ENCODE data around the gene ZEB1.
A peak's percentile ranks its signal among the peaks of the same experiment; 100 is the strongest.
"Not testable (repeated sequence)": the region's sequence is repeated elsewhere in the genome, so short reads cannot be mapped to it uniquely, and the experiment has no call there.

ZEB1 gene

DNA sequence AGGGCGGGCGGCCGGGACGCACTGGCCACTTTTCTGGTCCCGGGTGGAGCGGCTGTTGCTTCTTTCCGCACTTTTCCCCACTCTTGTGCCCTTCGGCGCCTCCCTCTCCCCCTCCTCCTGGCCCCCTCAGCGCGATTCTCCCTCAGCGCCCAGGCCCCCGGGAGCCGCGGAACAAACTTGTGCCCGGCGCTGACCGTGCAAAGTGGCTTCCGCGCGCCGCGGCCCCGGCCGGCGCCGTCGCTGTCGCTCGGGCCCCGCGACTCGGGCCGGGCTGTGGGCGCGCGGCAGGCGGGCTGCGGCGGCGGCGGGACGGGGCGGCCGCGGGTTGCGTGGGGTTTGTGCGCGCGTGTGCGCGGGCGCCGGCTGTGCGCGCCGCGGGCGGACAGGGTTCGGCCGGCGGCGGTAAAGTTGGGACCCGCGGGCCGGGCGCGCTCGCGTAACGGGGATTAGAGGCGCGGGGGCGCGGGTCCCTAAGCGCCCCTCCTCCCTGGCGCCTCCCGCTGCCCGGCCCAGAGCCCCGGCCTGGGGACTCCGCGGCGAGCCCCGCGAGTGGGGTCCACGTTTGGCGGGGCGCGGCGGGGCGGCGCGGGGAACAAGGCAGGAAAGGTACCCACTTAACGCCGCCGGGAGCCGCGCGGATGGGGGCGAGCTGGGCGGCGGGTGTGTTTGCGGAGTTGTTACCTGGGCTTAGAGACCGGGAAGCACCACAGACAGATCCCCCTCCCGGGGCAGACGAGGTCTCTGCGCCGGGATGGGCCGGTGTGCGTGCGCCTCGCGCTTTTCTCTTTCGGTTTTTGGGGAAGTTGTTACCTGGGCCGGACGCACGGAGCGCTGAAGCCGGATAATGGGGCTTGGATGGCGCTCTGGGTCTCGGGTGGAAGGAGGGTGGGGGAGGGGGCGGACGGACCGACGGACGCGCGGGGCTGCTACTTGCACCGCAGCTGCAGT, 860 bp downstream of the ZEB1 start:
- DNase-seq (ENCODE audit: low spot score): peak; percentile 42

DNA sequence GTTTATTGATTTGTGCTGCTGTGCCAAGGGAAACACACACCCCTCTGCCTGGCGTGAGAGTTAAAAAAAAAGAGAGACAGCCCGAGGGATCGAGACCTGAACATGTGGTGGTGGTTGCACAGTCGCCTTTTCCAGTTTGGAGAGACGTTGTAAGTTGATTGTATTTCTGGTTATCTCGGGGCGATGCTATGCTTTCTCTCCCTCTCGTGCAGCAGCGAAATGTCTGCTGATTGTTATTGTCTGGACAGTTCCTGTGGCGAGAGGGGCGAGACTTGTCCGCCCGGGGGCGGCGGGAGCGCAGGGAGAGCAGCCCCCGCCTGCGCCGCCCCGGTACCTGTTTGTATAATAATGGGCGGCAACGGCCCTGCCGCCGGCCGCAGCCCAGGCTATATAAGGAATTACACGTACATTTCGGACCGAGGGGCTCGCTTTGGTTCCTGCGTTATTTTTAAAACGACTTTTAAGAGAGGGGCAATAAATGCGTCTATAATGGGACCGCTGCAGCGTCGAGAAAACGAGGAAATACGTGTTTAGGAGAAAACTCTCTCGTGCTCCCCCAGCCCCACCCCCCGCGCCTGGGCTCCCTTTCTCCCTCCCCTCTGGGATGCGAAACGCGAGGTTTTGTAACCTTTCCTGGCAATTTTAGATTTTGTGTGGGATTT, 1.7 kb downstream of the ZEB1 start:
- DNase-seq (ENCODE audit: low spot score): no peak

DNA sequence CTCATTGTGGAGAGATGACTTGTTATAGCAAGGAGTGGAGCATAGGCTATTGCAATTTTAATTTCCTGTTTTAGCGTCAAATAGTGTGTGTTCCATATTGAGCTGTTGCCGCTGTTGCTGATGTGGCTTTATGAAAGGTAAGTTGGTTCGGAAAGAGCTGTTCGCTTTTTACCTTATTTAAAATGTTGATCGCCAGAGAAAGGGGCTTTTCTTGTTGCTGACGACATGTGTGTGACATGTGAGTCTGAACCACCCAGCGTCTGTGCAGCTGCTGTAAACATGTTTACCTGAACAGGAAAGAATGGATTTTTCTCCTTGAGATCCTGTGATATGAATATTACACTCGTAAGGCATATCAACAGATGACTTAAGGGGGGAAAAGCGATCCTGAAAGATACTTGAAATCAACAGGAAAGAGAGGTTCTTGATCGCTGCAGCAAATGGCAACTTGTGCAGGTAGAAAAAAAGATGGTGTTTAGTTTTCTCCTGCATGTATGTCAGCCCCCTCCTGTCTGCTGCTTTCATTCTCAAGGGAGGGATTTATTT, 2.5 kb downstream of the ZEB1 start:
- DNase-seq (ENCODE audit: low spot score): peak; percentile 35

DNA sequence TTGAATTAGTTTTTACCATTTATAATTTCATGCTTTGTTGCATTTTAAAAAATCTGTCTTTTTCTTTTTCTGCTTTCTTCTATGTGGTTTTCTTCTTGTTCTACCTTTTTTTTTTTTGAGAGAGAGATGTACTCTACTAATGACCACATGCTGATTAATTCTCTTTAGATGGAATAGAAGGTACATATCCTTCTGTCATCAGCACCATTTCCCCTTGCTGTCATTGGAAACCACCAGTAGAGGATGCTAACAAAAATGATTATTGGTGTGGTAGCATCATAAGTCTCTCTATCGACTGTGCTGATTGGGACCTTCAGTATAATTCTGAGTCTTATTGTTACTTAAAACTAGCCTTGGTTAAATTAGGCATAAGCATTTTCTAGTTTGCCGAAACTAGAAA, 3.6 kb downstream of the ZEB1 start:
- peak; percentile 38 for DNase-seq (ENCODE audit: low spot score)

DNA sequence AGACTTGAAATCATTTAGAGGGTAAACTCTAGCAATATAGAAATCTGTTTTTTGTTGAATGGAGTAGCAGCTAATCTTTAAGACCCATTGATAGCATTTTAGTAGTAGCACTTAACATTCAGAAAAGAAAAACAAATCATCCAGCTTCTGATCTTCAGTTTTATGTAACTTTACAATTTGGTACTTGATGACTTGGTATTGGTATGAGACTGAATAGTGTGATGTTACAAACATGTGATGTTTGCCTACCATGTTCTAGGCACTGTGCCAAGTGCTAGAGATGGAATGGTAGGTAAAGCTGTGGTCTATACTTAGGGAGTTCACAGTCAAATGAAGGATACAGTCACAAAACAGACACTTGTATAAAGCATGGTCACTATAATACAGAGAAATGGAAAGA, 21.3 kb downstream of the ZEB1 start:
- DNase-seq (ENCODE audit: low spot score): no peak

DNA sequence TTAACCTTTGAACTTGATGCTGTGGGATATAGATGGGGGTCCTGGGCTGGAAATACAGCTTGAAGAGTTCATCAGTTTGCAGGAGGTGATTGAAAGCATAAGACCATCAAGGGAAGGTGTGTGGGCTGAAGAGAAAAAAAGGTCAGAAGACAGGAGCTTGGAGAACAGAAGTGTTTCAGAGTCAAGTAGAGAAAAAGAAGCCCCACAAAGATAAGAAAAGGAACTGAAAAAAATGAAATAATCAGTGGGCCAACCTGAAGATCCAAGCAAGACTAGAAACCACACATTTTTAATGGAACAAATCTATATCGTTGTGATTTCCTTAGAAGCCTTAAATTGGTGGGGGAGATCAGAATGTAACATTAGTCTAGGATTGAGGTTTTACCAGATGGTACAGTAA, 22.5 kb downstream of the ZEB1 start:
- DNase-seq (ENCODE audit: low spot score): no peak

DNA sequence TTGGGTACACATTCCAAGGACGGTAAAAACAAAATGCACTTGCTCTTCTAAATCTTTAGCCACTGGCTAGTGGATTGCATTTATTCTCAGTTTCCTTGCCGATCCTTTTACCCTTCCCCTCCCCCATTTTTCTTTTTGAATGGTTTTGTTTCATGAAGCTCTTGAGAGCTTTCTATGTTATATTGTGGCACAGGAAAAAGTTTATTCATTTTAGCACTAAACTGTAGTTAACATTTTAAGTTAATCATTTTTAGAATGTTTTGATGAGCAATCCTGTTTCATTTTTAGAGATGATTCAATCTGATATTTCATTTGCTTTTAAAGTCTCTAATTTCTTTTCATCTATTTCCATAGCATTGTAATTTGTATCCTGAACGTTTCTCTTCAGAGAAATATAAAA, 24.0 kb downstream of the ZEB1 start:
- no peak for DNase-seq (ENCODE audit: low spot score)

DNA sequence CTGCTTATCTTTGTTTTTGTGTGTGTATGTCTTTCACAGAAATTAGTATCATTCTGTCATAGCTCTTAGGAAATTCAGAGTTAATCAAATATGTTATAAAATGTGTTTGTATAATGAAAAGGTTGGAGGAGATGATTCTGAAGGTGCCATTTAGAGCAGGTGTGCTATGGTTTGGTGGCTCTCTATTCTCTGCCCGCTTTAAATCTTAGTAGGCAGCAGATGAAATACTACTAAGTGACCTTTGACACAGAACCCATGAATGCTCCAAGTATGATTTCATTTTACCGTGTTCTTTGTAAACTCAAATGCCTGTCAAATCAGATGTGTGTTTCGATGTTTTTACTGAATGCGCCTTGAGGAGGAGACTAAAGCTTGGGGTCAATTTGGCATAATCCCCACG, 24.5 kb downstream of the ZEB1 start:
- no peak for DNase-seq (ENCODE audit: low spot score)

DNA sequence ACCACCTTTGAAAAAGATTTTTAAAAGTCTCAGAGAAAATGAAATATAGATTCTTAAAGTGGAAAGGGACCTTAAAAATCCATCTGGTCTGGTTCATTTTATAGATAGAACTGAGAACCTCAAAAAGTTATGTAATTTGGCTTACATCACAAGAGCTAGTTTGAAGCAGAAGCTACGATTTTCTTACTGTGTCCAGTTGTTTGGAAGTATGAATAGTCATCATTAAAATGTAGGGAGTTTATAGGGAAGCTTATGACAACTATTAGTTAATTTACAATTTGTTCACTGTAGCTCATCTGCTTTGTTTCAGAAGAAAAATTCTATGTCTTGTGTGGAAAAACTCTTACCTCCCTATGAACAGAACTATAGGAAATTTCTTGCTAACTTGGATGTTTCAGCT, 26.9 kb downstream of the ZEB1 start:
- no peak for DNase-seq (ENCODE audit: low spot score)

DNA sequence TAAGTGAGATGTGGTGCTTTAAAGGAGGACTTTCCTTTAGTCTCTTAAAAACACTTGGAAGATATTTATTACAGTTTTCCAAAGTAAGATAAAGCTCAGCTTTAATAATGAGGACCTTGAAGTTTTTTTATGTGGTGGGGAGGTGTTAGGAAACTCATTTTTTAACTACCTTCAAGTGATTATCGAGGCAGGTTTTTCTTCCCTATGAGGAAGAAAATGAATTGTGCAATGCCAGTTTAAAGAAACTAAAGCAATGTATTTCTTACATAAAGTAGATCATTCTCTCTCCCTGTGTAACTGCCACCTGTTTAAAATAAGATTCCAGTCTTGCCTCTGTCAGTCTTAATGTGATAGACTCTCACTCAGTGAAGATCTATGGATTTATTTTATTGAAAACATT, 27.9 kb downstream of the ZEB1 start:
- no peak for DNase-seq (ENCODE audit: low spot score)

DNA sequence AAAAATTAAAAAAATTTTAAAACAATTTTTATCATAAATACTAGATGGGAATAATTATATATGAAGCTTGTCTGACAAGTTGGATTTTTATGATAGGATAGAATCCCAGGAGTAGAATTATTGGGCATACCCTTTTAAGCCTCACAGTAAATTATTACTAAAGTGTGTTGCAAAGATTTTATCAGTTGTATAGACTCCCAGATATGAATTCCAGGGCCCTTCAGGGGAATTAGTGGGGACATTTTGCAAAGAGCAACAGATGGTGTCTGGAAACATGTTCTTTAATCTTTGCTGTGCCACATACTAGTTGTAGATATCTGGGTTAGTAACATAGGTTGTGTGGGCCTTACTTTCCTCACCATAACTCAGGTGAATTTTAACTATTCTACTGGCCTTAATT, 28.7 kb downstream of the ZEB1 start:
- DNase-seq (ENCODE audit: low spot score): no peak

DNA sequence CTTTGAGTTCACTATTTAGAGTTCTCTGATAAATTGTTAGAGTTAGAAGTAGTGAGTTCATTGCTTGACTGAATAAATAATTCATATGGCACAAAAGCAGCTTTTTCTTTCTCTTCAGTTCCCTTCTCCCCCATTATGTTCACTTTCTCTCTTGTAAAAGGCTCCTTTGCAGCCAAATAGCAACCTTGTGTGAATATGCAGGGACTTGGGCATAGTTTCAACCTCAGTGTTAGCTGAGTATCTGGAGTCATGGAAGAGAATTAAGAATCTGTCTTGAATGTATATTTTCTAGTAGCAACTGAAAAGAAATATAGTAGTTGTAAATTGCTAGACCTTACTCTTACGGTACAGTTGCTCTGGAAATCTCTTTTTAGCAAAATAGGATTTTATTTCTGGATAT, 31.9 kb downstream of the ZEB1 start:
- no peak for DNase-seq (ENCODE audit: low spot score)

DNA sequence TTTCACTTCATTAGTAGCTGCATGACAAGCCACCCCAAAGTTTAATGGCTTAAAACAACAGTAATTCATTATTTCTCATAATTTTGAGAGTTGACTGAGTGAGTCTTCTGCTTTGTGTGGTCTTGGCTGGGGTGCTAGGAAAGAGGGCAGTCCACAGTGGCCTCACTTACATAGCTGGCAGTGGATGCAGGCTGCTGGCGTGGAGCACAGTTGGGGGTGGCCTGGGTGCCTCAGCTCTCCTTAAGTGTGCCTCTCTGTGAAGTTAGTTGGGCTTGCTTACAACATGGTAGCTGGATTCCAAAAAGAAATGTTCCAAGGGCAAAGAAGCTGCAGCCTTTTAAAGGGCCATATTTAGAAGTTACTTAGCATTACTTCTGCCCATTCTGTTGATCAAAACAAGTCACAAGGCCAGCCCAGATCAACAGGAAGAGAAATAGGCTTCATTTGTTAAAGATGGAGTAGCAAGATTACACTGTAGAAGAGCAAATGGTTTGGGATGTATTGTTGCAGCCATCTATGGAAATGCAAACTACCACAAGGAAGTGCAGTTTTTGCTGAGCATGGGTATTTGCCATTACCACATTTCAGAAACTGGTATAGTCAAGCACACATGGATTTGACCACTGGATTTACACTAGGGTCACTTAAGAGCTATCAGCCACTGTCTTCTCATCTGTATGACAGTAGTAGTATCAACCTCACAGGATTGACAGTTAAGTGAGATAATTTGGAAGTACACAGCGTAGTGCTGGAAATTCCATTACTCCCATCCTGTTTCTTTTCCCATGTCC, 33.6 kb downstream of the ZEB1 start:
- no peak for DNase-seq (ENCODE audit: low spot score)

DNA sequence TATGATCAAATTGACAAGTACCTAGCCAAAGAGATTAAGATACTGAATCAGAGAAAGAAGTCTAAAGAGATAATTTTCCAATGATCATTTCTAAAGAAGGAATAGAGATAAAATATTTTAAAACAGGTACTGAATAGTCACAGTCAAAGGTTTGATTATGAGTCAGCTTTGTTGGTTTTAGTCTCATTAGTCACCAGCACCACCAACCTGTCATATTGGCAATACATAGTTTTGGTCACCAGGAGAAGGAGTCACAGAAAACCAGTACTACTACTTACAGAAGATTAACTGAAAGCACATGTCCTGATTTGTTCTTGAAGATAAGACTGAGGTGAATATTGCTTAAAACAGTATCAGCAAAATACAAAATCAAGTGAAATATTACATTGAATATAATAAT, 34.6 kb downstream of the ZEB1 start:
- peak; percentile 63 for DNase-seq (ENCODE audit: low spot score)

DNA sequence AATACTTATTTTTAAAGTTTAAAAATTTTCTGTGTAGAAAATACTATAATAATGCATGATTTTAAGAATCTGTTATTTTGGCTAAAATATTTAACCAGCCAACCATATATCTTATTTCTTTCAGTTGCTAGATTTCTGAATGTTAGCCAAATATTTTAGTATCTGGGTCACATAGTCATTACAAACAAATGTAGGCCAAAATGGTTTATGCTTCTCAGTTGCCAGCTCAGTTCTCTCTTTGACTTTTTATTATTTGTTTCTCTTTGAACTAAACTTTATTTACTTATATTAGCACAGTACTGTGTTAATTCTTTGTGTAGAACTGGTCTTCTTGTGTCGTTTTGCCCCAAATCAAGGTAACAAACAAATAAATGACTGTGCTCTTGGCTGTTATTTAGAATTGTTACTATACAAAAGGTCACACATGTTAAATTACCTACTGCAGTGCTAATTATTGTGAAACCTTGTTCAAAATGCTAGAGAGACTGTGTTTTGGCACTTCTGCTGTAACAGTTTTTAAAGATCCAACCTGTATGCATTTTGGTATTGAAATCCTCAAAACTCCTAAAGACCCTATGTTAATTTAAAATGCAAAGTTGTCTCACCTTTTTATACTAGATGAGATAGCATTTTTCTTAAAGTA, 39.8 kb downstream of the ZEB1 start:
- no peak for DNase-seq (ENCODE audit: low spot score)

DNA sequence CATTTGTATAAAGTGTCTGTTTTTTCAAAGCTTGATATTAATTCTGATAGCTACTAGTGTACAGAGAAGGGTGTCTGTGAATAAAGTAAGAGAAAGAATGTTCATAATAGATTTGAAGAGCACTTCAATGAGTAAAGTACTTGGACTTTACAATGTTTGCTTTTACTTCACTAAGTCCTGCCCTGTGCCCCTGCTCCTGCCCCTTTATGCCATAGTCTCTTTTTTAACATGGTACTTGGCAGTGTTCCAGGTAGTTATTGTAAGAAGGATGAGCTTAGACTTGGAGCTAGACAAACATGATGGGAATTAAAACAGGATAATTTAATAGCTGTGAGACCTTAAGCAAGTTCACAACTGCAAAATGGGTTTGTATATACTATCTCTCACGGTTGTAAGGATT, 41.0 kb downstream of the ZEB1 start:
- DNase-seq (ENCODE audit: low spot score): no peak

DNA sequence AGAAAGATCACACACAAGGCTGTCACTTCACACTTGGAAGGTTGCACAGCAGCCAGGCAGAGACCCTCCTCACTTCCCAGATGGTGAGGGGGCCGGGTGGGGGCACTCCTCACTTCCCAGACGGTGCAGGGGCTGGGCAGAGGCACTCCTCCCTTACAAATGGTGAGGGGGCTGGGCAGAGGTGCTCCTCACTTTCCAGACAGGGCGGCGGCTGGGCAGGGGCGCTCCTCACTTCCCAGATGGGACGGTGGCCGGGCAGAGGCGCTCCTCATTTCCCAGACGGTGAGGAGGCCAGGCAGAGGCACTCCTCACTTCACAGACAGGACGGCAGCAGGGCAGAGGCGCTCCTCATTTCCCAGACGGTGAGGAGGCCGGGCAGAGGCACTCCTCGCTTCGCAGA, 42.5 kb downstream of the ZEB1 start:
- not testable (repeated sequence) for DNase-seq (ENCODE audit: low spot score)

DNA sequence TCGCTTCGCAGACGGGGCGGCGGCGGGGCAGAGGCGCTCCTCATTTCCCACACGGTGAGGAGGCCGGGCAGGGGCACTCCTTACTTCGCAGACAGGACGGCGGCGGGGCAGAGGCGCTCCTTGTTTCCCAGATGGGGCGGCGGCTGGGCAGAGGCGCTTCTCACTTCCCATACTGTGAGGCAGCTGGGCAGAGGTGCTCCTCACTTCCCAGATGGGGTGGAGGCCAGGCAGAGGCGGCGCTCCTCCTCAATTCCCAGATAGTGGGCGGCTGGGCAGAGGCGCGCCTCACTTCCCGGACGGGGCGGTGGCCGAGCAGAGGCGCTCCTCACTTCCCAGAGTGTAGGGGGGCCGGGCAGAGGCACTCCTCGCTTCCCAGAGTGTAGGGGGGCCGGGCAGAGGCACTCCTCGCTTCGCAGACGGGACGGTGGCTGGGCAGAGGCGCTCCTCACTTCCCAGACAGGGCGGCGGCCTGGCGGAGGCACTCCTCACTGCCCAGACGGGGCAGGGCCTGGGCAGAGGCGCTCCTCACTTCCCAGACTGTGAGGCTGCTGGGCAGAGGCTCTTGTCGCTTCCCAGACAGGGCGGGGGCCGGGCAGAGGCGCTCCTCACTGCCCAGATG, 43.1 kb downstream of the ZEB1 start:
- no peak for DNase-seq (ENCODE audit: low spot score)

DNA sequence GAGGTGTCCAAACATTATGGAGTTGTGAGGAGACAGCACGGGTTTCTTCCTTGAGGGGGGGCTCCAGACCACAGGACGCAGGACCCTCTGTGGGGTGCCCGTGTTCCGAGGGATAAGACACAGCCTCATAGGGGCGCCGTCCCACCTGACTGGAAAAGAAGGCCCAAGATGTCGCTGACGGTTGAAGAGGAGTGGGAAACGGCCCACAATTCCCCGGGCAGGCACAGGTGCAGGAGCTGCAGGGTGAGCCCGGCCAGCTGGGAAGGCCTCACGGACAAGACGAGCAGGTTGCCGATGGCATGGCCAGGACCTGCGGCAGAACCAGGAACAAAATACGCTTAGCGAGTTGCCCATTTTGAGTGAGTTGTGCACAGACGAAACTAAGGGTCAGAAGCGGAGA, 44.7 kb downstream of the ZEB1 start:
- not testable (repeated sequence) for DNase-seq (ENCODE audit: low spot score)

DNA sequence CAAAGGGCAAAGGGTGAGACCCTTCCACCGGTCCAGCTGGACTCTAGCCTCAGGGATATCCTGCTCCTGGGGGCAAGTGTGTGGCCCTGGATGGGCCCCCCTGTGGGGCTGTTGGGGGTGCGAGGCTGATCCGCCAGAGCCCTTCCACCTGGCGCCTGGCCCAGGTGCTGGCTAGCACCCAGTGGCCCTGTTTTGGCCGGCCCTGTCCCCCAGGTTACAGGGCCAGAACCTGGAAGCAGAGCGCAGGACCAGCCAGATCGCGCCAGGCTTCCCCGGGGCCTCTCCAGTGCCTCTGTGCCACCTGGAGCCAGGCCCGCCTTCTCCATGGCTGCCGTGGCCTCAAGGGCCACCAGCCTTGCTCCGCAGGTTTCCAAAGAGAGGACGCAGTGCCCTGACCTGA, 45.2 kb downstream of the ZEB1 start:
- DNase-seq (ENCODE audit: low spot score): not testable (repeated sequence)

DNA sequence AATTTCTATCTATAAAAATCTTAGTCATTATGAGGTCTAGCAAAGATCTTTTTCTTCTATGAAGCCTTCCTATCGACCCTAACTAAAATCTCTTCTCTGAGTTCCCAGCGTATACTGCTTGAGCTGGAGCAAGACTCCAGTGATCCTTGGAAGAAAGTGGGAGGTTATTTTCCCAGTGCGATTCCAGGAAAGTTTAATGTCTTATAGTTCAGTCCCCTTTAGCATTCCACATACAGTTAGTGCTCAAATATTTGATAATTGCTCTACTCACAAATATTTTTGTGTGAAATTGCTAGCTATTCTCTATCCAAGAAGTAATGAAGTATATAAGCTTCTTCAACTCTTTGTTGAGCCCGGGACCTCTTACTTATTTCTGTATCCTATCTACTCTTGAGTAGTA, 47.7 kb downstream of the ZEB1 start:
- no peak for DNase-seq (ENCODE audit: low spot score)

DNA sequence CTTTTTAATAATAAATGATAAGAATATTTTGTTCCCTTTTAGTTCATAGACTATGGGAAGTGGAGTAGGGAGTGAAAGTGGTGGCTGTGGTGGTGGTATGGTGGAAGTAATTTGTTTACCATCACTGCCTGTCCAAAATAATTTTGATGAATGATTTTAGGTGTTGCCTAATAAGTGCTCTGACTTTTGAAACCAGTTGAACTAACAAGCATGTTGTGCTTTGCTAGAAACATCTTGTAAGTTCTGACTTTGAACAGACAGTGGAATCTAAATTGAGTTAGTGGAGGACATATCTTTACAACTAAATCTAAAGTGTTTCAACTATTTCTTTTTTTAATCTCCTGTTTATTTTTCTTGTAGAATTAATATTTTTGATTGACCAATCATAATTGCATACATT, 49.7 kb downstream of the ZEB1 start:
- no peak for DNase-seq (ENCODE audit: low spot score)
